Stimulated activated CD4-positive, alpha-beta T cell treated with anti-CD3 and anti-CD28 coated beads, Interleukin-12 subunit alpha, Interleukin-12 subunit beta, amount 100 ng/mL, for 48 hours (primary cell): ENCODE data around the gene STRADA.
"Not testable (repeated sequence)": the region's sequence is repeated elsewhere in the genome, so short reads cannot be mapped to it uniquely, and the experiment has no call there.

Experiments used
- DNase-seq, 3 donors: peaks; one replicate each; pipeline ENCODE4 v3.0.0-alpha.2; 2020; ENCODE audit warnings: low read depth in 2 of 3, low spot score in 1 of 3

The STRADA gene

DNA sequence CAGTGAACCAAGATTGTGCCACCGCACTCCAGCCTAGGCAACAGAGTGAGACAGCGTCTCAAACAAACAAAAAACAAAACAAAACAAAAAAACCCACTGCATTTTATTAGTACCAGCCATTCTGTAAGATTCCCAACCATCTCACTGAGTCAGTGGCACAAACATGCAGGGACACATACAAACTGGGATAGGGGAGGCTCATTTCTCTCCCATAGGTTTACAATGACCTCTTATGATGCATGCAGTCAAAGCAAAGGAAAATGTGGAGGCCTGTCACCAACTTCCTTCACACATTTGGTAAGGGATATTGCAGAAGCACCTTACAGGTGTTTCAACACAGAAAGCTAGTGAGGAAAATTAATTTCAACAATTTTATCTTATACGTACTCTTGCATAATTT is 12.4 kb upstream of the STRADA start:
- DNase-seq: no peak

DNA sequence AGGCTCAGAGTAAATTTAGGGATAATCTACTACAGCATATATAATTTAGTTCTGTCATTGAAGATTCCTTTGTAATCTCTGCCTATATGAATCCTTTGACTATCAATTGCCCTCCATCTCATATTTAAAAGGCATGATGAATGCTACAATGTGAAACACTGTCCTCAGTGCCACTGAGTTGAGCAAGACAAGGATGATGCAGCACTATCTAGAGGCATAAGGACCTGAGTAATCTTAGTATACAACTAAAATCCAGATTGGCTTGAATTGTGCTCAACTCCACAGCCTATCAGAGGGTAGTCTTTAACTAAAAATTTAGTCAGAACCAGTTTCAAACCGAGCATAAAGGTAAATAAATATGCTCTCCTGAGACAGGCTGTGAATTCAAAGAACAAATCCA is 11.6 kb upstream of the STRADA start:
- DNase-seq: no peak

GRCh38 chr17:63752707-63753106 is 11.1 kb upstream of the STRADA start:
- no peak for DNase-seq

DNA sequence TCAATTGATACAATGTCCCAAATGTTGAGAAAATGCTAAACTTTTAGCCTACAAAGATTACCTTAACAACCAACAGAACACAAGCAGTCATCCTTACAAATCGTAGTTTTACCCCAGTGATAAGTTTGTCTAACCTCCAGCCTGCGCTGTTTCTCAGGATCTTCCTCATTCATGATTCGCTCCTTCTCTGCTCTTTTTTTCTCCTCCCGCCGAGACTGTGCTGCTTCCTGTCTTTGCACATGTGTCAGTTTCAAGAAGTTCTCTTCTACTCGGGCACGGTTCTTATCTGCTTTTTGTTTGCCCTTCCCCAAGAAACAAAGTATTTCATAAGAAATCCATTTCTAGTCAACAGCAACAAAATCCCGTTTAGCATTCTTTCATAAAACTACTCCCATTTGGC is 10.2 kb upstream of the STRADA start:
- DNase-seq: no peak

GRCh38 chr17:63741143-63741407 is 524 bp downstream of the STRADA start:
- DNase-seq: no peak

DNA sequence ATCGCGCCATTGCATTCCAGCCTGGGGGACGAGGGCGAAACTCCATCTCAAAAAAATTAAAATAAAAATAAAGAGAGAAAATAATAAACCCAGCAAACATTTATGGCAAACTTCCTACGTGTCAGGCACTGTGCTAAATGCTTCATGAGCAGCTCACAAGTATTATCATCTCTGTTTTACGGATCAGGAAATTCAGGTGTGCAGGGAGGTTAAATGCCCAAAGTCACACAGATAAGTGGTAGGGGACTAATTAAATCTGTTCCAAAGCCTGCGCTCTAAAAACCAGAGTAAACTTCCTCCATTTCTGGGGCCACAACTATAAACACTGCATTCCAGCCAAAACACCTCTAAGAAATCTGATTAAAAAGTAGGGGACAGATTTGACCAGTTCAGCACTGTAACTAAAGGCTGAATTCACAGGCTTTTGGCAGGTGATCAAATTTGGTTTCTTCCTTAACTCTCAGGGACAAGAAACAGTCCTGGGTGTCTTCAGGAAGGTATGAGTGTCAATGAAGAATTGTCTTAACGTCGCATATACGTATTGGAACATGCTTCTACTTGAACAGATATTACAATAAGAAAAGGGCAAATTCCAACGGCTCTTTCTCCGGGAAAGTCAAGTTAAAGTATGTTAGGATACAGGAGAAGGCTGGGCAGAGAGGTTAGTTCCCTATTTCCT is 996 bp downstream of the STRADA start:
- DNase-seq: no peak

GRCh38 chr17:63735691-63736090 is 5.9 kb downstream of the STRADA start:
- DNase-seq: no peak

GRCh38 chr17:63722403-63722802 is 19.2 kb downstream of the STRADA start:
- DNase-seq: no peak

DNA sequence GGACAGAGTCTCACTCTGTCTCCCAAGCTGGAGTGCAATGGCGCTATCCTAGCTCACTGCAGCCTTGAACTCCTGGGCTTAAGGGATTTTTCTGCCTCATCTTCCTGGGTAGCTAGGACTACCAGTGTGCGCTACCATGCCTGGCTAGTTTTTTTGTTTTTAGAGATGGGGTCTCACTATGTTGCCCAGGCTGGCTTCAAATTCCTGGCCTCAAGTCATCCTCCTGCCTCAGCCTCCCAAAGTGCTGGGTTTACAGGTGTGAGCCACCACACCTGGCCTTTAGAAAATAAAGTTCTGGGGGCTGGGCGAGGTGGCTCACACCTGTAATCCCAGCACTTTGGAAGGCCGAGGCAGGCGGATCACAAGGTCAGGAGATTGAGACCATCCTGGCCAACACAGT is 21.4 kb downstream of the STRADA start:
- DNase-seq: not testable (repeated sequence)

DNA sequence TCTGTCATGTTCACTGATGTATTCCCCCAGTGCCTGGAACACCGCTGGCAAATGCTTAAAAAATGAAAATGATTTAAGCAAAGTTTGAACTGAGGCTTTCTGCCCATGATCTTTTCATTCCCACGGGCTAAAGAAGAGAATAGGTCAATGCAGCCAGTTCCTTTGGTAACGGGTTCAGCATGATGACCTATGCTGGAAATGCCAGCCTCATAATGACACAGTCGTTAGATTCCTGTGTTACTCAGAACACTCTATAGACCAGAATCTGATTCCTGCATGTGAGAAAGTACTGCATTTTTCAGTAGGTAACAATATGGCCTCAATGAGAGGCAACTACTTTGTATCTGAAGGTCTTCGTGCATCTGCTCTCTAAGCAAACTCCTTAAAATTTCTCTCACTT is 22.6 kb downstream of the STRADA start:
- DNase-seq: no peak

DNA sequence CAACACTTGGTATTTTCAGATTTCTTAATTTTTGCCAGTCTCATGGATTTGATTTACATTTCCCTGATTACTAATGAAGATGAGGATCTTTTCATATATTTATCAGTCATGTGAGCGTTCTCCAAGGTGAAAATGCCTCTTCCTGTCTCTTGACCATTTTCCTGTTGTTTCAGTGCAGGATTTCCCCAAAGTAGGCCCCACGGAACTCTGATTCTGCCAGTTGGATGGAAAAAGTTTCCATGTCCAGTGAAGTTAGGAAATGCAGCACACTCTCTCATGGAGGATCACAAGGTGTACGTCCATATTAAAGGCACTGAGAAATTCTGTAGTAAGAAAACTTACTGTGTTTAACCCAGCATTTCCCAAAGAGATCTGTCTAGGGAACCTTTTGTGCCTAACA is 25.2 kb downstream of the STRADA start:
- no peak for DNase-seq

GRCh38 chr17:63714550-63715277 is 26.9 kb downstream of the STRADA start:
- DNase-seq: no peak

DNA sequence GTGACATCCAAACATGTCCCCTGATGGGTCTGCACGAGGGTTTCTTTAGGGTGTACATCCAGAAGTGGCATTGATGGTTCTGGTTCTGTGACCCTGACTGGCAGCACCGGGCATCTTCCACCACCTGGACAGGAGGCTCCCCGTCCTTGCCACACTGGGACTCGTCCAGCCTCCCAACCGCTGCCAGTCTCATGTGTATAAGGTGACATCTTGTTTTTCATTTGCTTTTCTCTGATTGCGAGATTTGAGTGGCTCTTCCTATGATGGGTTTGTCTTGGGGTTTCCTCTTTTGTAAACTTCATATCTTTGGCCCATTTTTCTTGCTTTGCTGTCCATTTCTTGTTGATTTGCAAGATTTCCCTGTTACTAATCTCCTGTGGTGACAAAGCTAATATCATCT is 32.5 kb downstream of the STRADA start:
- DNase-seq: no peak

DNA sequence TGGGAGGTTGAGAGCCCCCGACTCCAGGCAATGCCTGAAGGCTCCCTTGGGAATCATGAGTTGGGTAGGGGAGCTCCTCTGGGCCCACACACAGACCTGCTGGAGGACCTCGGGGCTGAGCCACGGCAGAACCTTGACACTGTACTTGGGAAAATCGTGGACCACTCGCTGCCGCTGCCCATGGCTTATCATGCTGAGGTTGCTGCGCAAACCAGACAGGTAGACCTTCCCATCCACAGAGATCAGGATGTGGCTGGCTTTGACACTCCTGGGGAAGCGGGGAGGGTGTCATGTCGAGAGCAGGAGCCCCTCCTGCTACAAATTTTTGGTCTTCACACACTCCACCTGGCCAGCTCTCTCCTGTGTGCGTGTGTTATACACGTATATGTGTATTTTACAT is 34.4 kb downstream of the STRADA start:
- no peak for DNase-seq

DNA sequence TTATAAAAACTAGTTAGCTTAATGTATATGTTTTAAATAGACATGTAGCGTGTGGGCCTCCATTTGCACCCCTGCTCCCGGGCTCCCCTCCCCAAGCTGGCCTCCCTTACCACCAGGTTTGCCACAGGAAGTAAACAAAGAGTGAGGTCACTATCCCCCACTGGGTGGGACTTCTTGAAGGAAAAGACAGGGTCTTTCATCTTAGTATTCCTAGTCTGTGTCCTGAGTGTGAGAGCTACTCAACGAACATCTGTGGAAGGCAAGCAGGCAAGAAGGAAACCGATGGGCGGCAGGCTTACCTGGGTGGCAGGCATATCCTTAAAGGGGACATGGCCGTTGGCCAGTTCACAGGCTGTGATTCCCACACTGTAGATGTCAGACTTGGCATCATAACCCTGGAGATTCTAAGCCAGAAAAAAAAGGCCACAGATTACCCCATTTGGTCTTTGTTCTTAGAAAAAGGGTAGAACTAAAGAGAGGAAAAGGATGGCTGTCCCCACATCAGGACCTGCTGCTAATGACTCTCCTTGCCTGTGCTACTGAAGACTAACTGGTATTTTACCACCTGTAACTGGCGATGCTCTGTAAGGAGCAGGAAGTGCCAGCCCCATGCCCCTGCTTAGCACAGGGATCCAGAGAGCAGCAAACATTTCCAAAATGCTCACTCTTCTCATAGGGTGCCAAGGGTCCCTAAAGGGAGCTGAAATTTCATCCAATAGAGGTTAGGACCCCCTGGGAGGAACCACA is 35.1 kb downstream of the STRADA start:
- DNase-seq: no peak

GRCh38 chr17:63705657-63706056 is 35.9 kb downstream of the STRADA start:
- no peak for DNase-seq

DNA sequence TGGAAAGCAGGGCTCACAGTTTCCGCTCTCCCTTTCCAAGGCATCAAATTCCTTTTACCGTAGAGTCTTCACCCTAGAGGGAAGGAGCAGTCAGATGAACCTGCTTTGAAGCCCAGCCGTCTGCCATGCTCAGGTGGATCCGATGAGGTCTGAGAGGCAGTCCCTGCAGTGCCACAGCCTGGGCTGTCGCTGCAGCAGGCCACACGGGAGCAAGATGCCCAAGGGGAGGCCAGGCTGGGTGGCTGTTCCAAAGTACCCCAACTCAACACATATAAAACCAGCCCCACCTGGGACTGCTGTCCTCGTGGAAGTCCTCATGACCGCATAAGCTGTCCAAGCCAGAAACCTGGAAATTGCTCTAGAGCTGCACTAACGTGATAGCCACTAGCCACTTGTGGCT is 36.8 kb downstream of the STRADA start:
- no peak for DNase-seq

GRCh38 chr17:63704259-63704576 is 37.4 kb downstream of the STRADA start:
- no peak for DNase-seq

DNA sequence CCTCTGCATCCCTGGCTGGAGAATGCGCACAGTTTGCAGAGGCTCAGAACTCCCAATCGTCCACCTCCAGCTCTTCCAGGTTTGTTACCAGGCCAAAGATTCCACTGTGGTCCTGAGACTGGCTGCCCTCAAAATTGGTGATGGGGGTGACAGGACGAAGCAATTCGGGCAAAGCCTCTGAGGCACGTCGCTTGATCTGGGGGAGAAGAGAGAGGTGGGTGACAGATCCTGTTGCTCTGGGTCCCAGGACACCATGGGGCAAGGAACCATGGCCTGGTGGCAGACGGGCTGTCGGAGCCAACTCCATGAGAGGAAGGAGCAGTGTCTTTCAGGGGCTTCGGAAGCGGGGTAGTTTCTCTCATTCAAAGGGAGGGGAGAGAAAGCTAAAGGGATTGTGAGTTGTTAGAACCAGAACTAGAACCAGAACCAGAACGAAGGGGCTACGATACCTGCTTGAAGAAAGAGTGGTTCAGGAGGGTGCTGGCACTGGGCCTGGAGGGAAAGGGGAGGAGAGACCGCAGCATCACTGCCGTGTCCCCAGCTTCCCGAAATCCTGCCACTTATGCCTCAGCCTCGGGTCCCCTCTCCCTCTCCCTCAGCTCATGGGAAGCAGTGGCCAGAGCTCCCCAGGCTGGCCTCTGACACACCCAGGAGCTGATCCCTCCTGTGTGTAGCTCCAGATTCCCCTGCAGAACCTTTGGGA is 37.9 kb downstream of the STRADA start:
- DNase-seq: no peak

DNA sequence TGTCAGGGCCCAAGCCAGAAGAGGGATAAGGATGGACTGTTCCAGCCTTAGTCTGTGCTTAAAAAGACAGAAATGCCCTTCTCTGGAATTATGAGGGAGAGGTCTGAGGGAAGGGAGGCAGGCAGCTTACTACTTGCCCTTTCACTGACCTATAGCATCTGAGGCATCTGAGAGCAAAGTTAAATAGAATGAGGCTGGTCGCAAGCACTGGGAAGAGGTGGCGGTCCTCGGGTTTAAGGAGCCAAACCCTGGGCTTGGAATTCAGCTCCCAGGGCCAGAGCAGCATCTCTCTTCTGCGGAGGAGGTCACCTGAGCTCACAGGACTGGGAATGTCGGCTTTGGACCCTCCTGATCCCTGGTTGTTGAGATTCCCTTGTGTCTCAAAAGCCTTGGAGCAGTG is 38.6 kb downstream of the STRADA start:
- no peak for DNase-seq

DNA sequence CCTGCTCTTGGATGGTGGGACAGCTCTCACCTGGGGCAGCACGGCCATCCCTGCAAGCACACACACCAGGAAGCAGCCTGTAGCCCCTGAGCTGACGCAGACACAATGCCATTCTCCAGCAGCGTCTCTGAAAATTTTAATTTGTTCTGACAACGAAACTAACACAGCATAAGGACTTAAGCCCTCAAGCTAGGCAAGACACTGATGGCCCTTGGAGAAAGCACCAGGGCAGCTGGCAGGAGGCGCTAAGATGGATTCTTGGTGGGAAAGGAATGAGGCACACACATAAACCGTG is 38.9 kb downstream of the STRADA start:
- DNase-seq: no peak
